ENCODE results near the gene JKAMP.

DNA sequence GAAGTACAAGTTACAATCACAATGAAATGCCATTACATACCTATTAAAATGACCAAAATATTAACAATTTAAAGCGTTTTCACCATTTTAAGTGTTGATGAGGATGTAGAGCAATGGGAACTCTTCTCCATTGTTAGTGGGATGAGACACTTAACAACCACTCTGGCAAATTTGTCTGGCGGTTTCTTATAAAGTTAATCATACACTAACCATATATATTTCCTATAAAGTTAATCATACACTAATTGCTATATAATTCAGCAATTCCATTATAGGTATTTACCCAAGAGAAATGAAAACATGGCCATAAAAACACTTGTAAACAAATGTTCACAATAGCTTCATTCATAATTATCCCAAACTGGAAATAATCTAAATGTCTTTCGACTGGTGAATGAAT is 35.9 kb downstream of the JKAMP start:
- TF ChIP-seq, protein P1, sequence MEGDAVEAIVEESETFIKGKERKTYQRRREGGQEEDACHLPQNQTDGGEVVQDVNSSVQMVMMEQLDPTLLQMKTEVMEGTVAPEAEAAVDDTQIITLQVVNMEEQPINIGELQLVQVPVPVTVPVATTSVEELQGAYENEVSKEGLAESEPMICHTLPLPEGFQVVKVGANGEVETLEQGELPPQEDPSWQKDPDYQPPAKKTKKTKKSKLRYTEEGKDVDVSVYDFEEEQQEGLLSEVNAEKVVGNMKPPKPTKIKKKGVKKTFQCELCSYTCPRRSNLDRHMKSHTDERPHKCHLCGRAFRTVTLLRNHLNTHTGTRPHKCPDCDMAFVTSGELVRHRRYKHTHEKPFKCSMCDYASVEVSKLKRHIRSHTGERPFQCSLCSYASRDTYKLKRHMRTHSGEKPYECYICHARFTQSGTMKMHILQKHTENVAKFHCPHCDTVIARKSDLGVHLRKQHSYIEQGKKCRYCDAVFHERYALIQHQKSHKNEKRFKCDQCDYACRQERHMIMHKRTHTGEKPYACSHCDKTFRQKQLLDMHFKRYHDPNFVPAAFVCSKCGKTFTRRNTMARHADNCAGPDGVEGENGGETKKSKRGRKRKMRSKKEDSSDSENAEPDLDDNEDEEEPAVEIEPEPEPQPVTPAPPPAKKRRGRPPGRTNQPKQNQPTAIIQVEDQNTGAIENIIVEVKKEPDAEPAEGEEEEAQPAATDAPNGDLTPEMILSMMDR (IDR thresholded peaks at IDR 0.05; ENCODE audit: low read depth, low read length, missing input control) = no peak
- TF ChIP-seq EGR1 (IDR thresholded peaks at IDR 0.05; ENCODE audit: low read depth in 2 of 2) = no peak
